ENCODE data around the gene CYP1A1.

The CYP1A1 gene

DNA sequence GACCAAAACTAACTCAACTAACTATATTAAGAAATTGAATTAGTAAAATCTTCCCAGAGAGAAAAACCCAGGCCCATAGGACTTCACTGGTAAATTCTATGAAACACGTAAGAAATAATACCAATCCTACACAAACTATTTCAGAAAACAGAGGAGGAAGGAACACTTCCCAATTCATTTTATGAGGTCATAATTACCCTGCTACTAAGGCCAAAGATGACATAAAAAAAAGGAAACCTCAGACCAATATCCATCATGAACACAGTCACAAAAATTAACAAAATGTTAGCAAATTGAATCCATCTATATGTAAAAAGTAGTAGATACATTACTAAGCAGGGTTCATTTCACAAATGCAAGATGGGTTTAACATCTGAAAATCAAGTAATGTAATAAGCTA lies 33.0 kb downstream of the CYP1A1 start:
- no peaks in the 10 kb centered on the region for H3F3A ChIP-seq (ENCODE audit: insufficient read depth, low read length)
- H3K4me2 ChIP-seq (ENCODE audit: low read length), result no peak overlapping the region
- peaks cover 3% of the 10 kb centered on the region for H3K36me3 ChIP-seq (ENCODE audit: insufficient read depth, low read length)
- H3K9ac ChIP-seq (ENCODE audit: low read length), result no peak overlapping the region
- no peak overlapping the region for H3K27ac ChIP-seq (ENCODE audit: low read depth, low read length, poor library complexity, severe bottlenecking)
- TF ChIP-seq EZH2 (IDR thresholded peaks at IDR 0.05; ENCODE audit: borderline replicate concordance, low read length), result no peak
- TF ChIP-seq, protein P1, sequence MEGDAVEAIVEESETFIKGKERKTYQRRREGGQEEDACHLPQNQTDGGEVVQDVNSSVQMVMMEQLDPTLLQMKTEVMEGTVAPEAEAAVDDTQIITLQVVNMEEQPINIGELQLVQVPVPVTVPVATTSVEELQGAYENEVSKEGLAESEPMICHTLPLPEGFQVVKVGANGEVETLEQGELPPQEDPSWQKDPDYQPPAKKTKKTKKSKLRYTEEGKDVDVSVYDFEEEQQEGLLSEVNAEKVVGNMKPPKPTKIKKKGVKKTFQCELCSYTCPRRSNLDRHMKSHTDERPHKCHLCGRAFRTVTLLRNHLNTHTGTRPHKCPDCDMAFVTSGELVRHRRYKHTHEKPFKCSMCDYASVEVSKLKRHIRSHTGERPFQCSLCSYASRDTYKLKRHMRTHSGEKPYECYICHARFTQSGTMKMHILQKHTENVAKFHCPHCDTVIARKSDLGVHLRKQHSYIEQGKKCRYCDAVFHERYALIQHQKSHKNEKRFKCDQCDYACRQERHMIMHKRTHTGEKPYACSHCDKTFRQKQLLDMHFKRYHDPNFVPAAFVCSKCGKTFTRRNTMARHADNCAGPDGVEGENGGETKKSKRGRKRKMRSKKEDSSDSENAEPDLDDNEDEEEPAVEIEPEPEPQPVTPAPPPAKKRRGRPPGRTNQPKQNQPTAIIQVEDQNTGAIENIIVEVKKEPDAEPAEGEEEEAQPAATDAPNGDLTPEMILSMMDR (IDR thresholded peaks at IDR 0.05; ENCODE audit: low read length), result no peak
- peaks cover 49% of the 10 kb centered on the region for H3K79me2 ChIP-seq (ENCODE audit: insufficient read depth, low read length)
- H3K27me3 ChIP-seq (ENCODE audit: insufficient read depth, low read length), result no peaks in the 10 kb centered on the region
- no peak overlapping the region for H2AFZ ChIP-seq (ENCODE audit: low read length)
- no peaks in the 10 kb centered on the region for H3K9me3 ChIP-seq (ENCODE audit: low read length)
- no peaks in the 10 kb centered on the region for H4K20me1 ChIP-seq (ENCODE audit: insufficient read depth, low read length)
- H3K9me2 ChIP-seq (ENCODE audit: low read depth, low read length), result no peaks in the 10 kb centered on the region
- peaks cover 31% of the 10 kb centered on the region for H3K4me1 ChIP-seq (ENCODE audit: insufficient read depth, low read length, severe bottlenecking)
- no peak overlapping the region for H3K4me3 ChIP-seq (ENCODE audit: low read depth, low read length, poor library complexity, severe bottlenecking)

DNA sequence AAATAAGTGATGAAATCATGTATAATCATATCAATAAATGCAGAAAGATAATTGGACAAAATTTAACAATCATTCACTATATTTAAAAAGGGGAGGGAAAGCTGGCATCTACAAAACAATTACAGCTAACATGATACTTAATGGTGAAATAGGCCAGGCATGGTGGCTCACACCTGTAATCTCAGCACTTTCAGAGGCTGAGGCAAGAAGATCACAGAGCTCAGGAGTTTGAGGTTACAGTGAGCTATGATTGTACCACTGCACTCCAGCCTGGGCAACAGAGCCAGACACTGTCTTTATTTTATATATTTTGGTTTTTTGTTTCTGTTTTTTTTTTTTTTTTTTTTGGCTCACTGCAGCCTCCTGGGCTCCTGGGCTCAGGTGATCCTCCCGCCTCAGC lies 41.6 kb downstream of the CYP1A1 start:
- H3K9me2 ChIP-seq (ENCODE audit: low read depth, low read length), result no peaks in the 10 kb centered on the region
- no peak for TF ChIP-seq EZH2 (IDR thresholded peaks at IDR 0.05; ENCODE audit: borderline replicate concordance, low read length)
- TF ChIP-seq, protein P1 (IDR thresholded peaks at IDR 0.05; ENCODE audit: low read length), result no peak
- H3K36me3 ChIP-seq (ENCODE audit: insufficient read depth, low read length), result peaks cover 30% of the 10 kb centered on the region
- no peaks in the 10 kb centered on the region for H3K4me1 ChIP-seq (ENCODE audit: insufficient read depth, low read length, severe bottlenecking)
- no peak overlapping the region for H3K4me3 ChIP-seq (ENCODE audit: low read depth, low read length, poor library complexity, severe bottlenecking)
- peaks cover 5% of the 10 kb centered on the region; the same call in 1 of the 2 replicates for H3K9me3 ChIP-seq (ENCODE audit: low read length)
- no peaks in the 10 kb centered on the region for H3K27me3 ChIP-seq (ENCODE audit: insufficient read depth, low read length)
- no peak overlapping the region for H3K27ac ChIP-seq (ENCODE audit: low read depth, low read length, poor library complexity, severe bottlenecking)
- H3F3A ChIP-seq (ENCODE audit: insufficient read depth, low read length), result no peaks in the 10 kb centered on the region
- no peak overlapping the region for H2AFZ ChIP-seq (ENCODE audit: low read length)
- no peaks in the 10 kb centered on the region for H4K20me1 ChIP-seq (ENCODE audit: insufficient read depth, low read length)
- H3K9ac ChIP-seq (ENCODE audit: low read length), result no peak overlapping the region
- H3K79me2 ChIP-seq (ENCODE audit: insufficient read depth, low read length), result peaks cover 16% of the 10 kb centered on the region
- no peak overlapping the region for H3K4me2 ChIP-seq (ENCODE audit: low read length)

DNA sequence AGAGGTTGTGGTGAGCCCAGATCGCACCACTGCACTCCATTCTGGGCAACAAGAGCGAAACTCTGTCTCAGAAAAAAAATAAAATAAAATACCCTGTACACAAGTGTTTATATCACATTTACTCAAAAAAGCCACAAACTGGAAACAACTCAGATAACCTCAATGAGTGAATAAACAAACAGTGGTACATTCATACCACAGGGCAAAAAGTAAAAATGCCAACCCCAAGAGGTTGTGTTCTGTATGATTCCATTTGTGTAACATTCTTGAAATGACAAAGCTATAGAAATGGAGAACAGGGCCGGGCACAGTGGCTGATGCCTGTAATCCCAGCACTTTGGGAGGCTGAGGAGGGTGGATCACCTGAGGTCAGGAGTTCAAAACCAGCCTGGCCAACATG lies 42.4 kb downstream of the CYP1A1 start:
- Histone ChIP-seq H4K20me1 (ENCODE audit: insufficient read depth, low read length) (no peaks in the 10 kb centered on the region), H3K4me3 (ENCODE audit: low read depth, low read length, poor library complexity, severe bottlenecking) (no peak overlapping the region), H3K9me2 (ENCODE audit: low read depth, low read length) (no peaks in the 10 kb centered on the region), H3K9me3 (ENCODE audit: low read length) (peaks cover 5% of the 10 kb centered on the region; the same call in 1 of the 2 replicates), H3K79me2 (ENCODE audit: insufficient read depth, low read length) (peaks cover 15% of the 10 kb centered on the region), H3K9ac (ENCODE audit: low read length) (no peak overlapping the region), H3K4me1 (ENCODE audit: insufficient read depth, low read length, severe bottlenecking) (peaks cover 3% of the 10 kb centered on the region), H3K36me3 (ENCODE audit: insufficient read depth, low read length) (peaks cover 30% of the 10 kb centered on the region), H2AFZ (ENCODE audit: low read length) (no peak overlapping the region), H3K27me3 (ENCODE audit: insufficient read depth, low read length) (no peaks in the 10 kb centered on the region), H3F3A (ENCODE audit: insufficient read depth, low read length) (no peaks in the 10 kb centered on the region), H3K27ac (ENCODE audit: low read depth, low read length, poor library complexity, severe bottlenecking) (no peak overlapping the region), H3K4me2 (ENCODE audit: low read length) (no peak overlapping the region)
- TF ChIP-seq, protein P1 (IDR thresholded peaks at IDR 0.05; ENCODE audit: low read length), result no peak
- no peak for TF ChIP-seq EZH2 (IDR thresholded peaks at IDR 0.05; ENCODE audit: borderline replicate concordance, low read length)

Data from OCI-LY1 (cell line).